HepG2 (cell line): ENCODE results near the gene RAB36. TPM values are rescaled to one million over a fixed set of nuclear protein-coding genes. Genes with fewer than 3 reads are reported as not detected.

Source experiments
- BRD4 ChIP-seq: sonication (generic); formaldehyde crosslinking; IDR thresholded peaks from 2 replicates; pipeline ENCODE4 v1.4.0; 2020; ENCODE audit warnings: missing genetic modification reagents
- DZIP1 ChIP-seq: sonication (generic); formaldehyde crosslinking; IDR thresholded peaks from 2 replicates; pipeline ENCODE4 v1.5.0; 2020; ENCODE audit warnings: mild to moderate bottlenecking, missing genetic modification reagents
- EHMT2 ChIP-seq: fragments of 200-600 bp; sonication (generic); IDR thresholded peaks from 2 replicates; pipeline ENCODE4 v1.7.0; 2017; ENCODE audit warnings: antibody characterized with exemption, low read depth, low read length, borderline replicate concordance
- GLI4 ChIP-seq: sonication (generic); formaldehyde crosslinking; IDR thresholded peaks from 2 replicates; pipeline ENCODE4 v1.5.1; 2020; ENCODE audit warnings: missing genetic modification reagents, mild to moderate bottlenecking, moderate library complexity, borderline replicate concordance
- HMG20A ChIP-seq: IDR thresholded peaks from 2 replicates; pipeline ENCODE4 v1.6.1; 2016; ENCODE audit warnings: borderline replicate concordance
- HNF4A ChIP-seq: sonication (generic); formaldehyde crosslinking; IDR thresholded peaks from 2 replicates; pipeline ENCODE4 v1.4.0; 2020; ENCODE audit warnings: missing genetic modification reagents
- HOXA3 ChIP-seq: sonication (generic); formaldehyde crosslinking; IDR thresholded peaks from 2 replicates; pipeline ENCODE4 v1.5.0; 2020; ENCODE audit warnings: missing genetic modification reagents
- KLF11 ChIP-seq: IDR thresholded peaks from 2 replicates; pipeline ENCODE4 v1.6.1; 2016; ENCODE audit warnings: missing compliant biosample characterization
- LBX2 ChIP-seq: sonication (generic); formaldehyde crosslinking; IDR thresholded peaks from 2 replicates; pipeline ENCODE4 v1.5.0; 2020; ENCODE audit warnings: missing genetic modification reagents, mild to moderate bottlenecking, borderline replicate concordance
- MBD4 ChIP-seq: IDR thresholded peaks from 2 replicates; pipeline ENCODE4 v1.6.1; 2012; ENCODE audit warnings: low read length, inconsistent platforms, borderline replicate concordance
- POLR2AphosphoS2 ChIP-seq: IDR thresholded peaks from 2 replicates; pipeline ENCODE4 v1.6.1; 2011; ENCODE audit warnings: low read depth, low read length, improper control_type of control experiment
- SMAD3 ChIP-seq: sonication (generic); formaldehyde crosslinking; IDR thresholded peaks from 2 replicates; pipeline ENCODE4 v1.4.0; 2020; ENCODE audit warnings: missing genetic modification reagents
- SMC3 ChIP-seq: IDR thresholded peaks from 2 replicates; pipeline ENCODE4 v1.6.1; 2011; ENCODE audit warnings: low read length, improper control_type of control experiment
- SNAPC2 ChIP-seq: sonication (generic); formaldehyde crosslinking; IDR thresholded peaks from 2 replicates; pipeline ENCODE4 v1.8.1; 2022; ENCODE audit warnings: mild to moderate bottlenecking, missing genetic modification reagents
- SRF ChIP-seq: IDR thresholded peaks from 2 replicates; pipeline ENCODE4 v1.6.1; 2011; ENCODE audit warnings: mild to moderate bottlenecking, low read depth, low read length, moderate library complexity
- TFAP4 ChIP-seq: sonication (generic); IDR thresholded peaks from 2 replicates; pipeline ENCODE4 v1.6.1; 2016; ENCODE audit warnings: low read depth, borderline replicate concordance
- U2AF2 ChIP-seq: fragments of 200-400 bp; formaldehyde crosslinking; IDR thresholded peaks from 2 replicates; pipeline ENCODE4 v1.6.1; 2017; ENCODE audit warnings: low read depth, mild to moderate bottlenecking, low read length
- ZFX ChIP-seq: sonication (generic); formaldehyde crosslinking; IDR thresholded peaks from 2 replicates; pipeline ENCODE4 v1.4.0; 2020; ENCODE audit warnings: mild to moderate bottlenecking, low read depth, missing genetic modification reagents, moderate library complexity
- ZNF12 ChIP-seq: sonication (generic); formaldehyde crosslinking; IDR thresholded peaks from 2 replicates; pipeline ENCODE4 v1.5.0; 2020; ENCODE audit warnings: missing genetic modification reagents
- ZNF264 ChIP-seq: sonication (generic); formaldehyde crosslinking; IDR thresholded peaks from 2 replicates; pipeline ENCODE4 v1.4.0; 2020; ENCODE audit warnings: missing genetic modification reagents
- ZNF382 ChIP-seq: sonication (generic); formaldehyde crosslinking; IDR thresholded peaks from 2 replicates; pipeline ENCODE4 v1.5.0; 2020; ENCODE audit warnings: missing genetic modification reagents, mild to moderate bottlenecking, borderline replicate concordance
- ZNF597 ChIP-seq: sonication (generic); formaldehyde crosslinking; IDR thresholded peaks from 2 replicates; pipeline ENCODE4 v1.5.0; 2020; ENCODE audit warnings: missing genetic modification reagents
- ZNF766 ChIP-seq: sonication (generic); formaldehyde crosslinking; IDR thresholded peaks from 2 replicates; pipeline ENCODE4 v1.5.0; 2020; ENCODE audit warnings: missing genetic modification reagents, borderline replicate concordance
- ZUFSP ChIP-seq: sonication (generic); formaldehyde crosslinking; IDR thresholded peaks from 2 replicates; pipeline ENCODE4 v1.9.0; 2021; ENCODE audit warnings: missing genetic modification reagents, mild to moderate bottlenecking, borderline replicate concordance
- polyA plus RNA-seq, 8 experiments: library from polyadenylated mRNA; depleted of rRNA in 3 of 8; stranded (reverse) in 7 of 8; unstranded in 1 of 8; fragments of >200 nt; fragmentation: Illumina TruSeq in 4 of 8; extraction: Trizol in 4 of 8; gene quantifications; 2 replicates each; pipeline versions ENCODE4 v1.2.1 to v1.2.3, GENCODE V29; 2011 to 2016; ENCODE audit warnings: low read depth in 4 of 8, missing spikeins in 1 of 8, mixed read lengths in 1 of 8; ENCODE audit not compliant: insufficient read depth in 1 of 8
- total RNA-seq, 5 experiments: library from RNA; depleted of rRNA; stranded (reverse); fragments of >200 nt; fragmentation: Illumina TruSeq; extraction: Trizol; gene quantifications; 2 replicates each; pipeline ENCODE4 v1.2.3, GENCODE V29; 2016; ENCODE audit warnings: low read depth in 1 of 5

The RAB36 gene
- total and polyA plus RNA-seq, 2 of the 13 experiments (the other 11 are each of a cell fraction or from before 2014, with no cell fraction given), result 0.24 to 0.86 TPM

GRCh38 chr22:23152238-23153114 is 7.2 kb downstream of the RAB36 start (continued):
- TF ChIP-seq ZNF382, result no peak
- TF ChIP-seq KLF11, result no peak
- TF ChIP-seq ZNF766 (CRISPR knock-in tag), result no peak
- no peak for TF ChIP-seq ZNF597 (CRISPR knock-in tag)
- TF ChIP-seq SMAD3, result no peak
- TF ChIP-seq DZIP1 (CRISPR knock-in tag), result no peak
- no peak for TF ChIP-seq EHMT2
- TF ChIP-seq ZUFSP (CRISPR knock-in tag), result no peak
- no peak for TF ChIP-seq GLI4 (CRISPR knock-in tag)
- no peak for TF ChIP-seq LBX2 (CRISPR knock-in tag)
- peak; percentile 71 for TF ChIP-seq HOXA3 (CRISPR knock-in tag)
- no peak for TF ChIP-seq TFAP4
- TF ChIP-seq ZFX, result peak; percentile 38; the same call in 1 of the 2 replicates
- no peak for TF ChIP-seq MBD4
- TF ChIP-seq ZNF264 (CRISPR knock-in tag), result no peak
- TF ChIP-seq SRF, result peak; percentile 52; the same call in 1 of the 2 replicates
- TF ChIP-seq SMC3, result 0 out of 2 replicates have a peak, but pooled peaks have one; percentile 10
- TF ChIP-seq BRD4 (CRISPR knock-in tag), result no peak; the same call in 1 of the 2 replicates
- peak; percentile 47; the same call in 1 of the 2 replicates for TF ChIP-seq HMG20A (CRISPR knock-in tag)
- TF ChIP-seq POLR2AphosphoS2, result no peak
- no peak for TF ChIP-seq U2AF2
- peak; percentile 79 for TF ChIP-seq HNF4A (CRISPR knock-in tag)
- no peak for TF ChIP-seq SNAPC2 (CRISPR knock-in tag)
- TF ChIP-seq ZNF12 (CRISPR knock-in tag), result no peak
